Suprapubic skin (tissue), 3 donors: ENCODE measurements around the gene MAP2K4.

Source experiments
- EP300 ChIP-seq: sonication (generic); formaldehyde crosslinking; IDR thresholded peaks from one replicate; pipeline ENCODE4 v1.6.1; 2017; ENCODE audit warnings: antibody characterized with exemption
- POLR2A ChIP-seq, 2 donors: fragments of 450-650 bp; IDR thresholded peaks; one replicate each; pipeline ENCODE4 v1.6.1; 2017; ENCODE audit warnings: antibody characterized with exemption in 2 of 2, mild to moderate bottlenecking in 2 of 2, moderate library complexity in 2 of 2
- TF ChIP-seq, protein P1 (sequence below), 2 donors: fragments of 200-600 bp in 1 of 2; fragments of 450-650 bp in 1 of 2; sonication (generic) in 1 of 2; IDR thresholded peaks; one replicate each; pipeline ENCODE4 v1.5.1; 2016 to 2019; ENCODE audit warnings: antibody characterized with exemption in 2 of 2, mild to moderate bottlenecking in 1 of 2, moderate library complexity in 1 of 2

DNA sequence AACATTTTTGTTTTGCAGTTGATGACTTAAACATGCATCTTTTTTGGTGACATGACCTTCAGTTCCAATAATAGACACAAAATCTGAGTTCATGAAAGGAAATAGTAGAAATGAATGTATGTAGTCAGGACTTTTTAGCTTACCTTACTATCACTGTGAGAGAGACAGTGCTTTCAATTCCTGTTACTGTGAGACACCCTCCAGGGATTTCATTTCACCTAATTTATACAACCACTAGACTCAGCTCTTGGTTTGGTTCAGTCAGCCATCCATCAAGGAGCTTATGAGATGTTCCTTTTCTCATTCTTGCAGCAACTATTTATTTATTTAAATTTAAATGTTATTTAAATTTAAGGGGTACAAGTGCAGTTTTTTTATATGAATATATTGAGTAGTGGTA lies 77.9 kb downstream of the MAP2K4 start:
- TF ChIP-seq, protein P1, sequence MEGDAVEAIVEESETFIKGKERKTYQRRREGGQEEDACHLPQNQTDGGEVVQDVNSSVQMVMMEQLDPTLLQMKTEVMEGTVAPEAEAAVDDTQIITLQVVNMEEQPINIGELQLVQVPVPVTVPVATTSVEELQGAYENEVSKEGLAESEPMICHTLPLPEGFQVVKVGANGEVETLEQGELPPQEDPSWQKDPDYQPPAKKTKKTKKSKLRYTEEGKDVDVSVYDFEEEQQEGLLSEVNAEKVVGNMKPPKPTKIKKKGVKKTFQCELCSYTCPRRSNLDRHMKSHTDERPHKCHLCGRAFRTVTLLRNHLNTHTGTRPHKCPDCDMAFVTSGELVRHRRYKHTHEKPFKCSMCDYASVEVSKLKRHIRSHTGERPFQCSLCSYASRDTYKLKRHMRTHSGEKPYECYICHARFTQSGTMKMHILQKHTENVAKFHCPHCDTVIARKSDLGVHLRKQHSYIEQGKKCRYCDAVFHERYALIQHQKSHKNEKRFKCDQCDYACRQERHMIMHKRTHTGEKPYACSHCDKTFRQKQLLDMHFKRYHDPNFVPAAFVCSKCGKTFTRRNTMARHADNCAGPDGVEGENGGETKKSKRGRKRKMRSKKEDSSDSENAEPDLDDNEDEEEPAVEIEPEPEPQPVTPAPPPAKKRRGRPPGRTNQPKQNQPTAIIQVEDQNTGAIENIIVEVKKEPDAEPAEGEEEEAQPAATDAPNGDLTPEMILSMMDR (IDR thresholded peaks at IDR 0.05), result no peak
- TF ChIP-seq POLR2A (IDR thresholded peaks at IDR 0.05), result no peak
- TF ChIP-seq EP300, result no peak
